Omental fat pad (tissue), 4 donors: ENCODE data around the gene REEP3. TPM values are rescaled to one million over a fixed set of nuclear protein-coding genes. Genes with fewer than 3 reads are reported as not detected.
"Not testable (repeated sequence)": the region's sequence is repeated elsewhere in the genome, so short reads cannot be mapped to it uniquely, and the experiment has no call there.

Experiments
- ATAC-seq: fragments of 150-250 bp; one replicate; pipeline ENCODE4 v1.9.1; 2016; ENCODE audit warnings: mild to moderate bottlenecking, moderate library complexity; ENCODE audit not compliant: low FRiP score
- DNase-seq: peaks from one replicate; pipeline ENCODE4 v3.0.0-alpha.2; 2019; ENCODE audit warnings: low spot score
- CTCF ChIP-seq, 3 donors: fragments of 450-650 bp; IDR thresholded peaks; one replicate each; pipeline ENCODE4 v1.5.1; 2016 to 2017; ENCODE audit warnings: antibody characterized with exemption in 3 of 3, mild to moderate bottlenecking in 3 of 3, moderate library complexity in 2 of 3
- total RNA-seq, 4 donors: library from RNA; depleted of rRNA; stranded (reverse); fragments of >200 nt; gene quantifications; one replicate each; pipeline ENCODE4 v1.1.0, GENCODE V29; 2016

The REEP3 gene
- total RNA-seq, 4 donors from 2014 or later, result 44.7 to 70.5 (median 57.1) TPM

- no peak for TF ChIP-seq CTCF (IDR thresholded peaks at IDR 0.05)
- ATAC-seq (no peak), DNase-seq (no peak)
These were observed 37.2 kb upstream of the REEP3 start for GRCh38 chr10:63483983-63484382.

DNA sequence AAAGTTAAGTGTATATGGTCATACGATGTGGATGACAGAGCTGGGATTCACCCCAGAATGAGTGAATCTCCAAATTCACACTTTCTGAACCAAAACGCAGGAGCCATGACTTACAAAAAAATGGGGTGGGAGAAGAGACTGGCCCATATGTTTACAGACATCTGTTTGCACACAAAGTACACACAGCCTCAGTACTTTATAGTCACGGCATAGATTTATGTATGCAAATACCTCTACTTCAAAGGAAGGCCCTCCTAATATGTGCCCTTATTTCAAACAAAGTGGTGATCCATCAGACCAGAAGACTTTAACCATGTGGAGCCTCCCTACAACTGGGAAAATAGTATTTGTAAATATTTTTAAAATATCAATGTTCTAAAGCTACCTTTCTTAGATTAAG lies 33.2 kb upstream of the REEP3 start:
- ATAC-seq (no peak), DNase-seq (no peak)
- TF ChIP-seq CTCF (IDR thresholded peaks at IDR 0.05), result no peak

GRCh38 chr10:63489838-63490237 lies 31.4 kb upstream of the REEP3 start:
- no peak for ATAC-seq
- TF ChIP-seq CTCF (IDR thresholded peaks at IDR 0.05), result no peak
- DNase-seq, result no peak

- TF ChIP-seq CTCF (IDR thresholded peaks at IDR 0.05), result no peak
- ATAC-seq (peak; percentile 75), DNase-seq (no peak)
These were observed 29.4 kb upstream of the REEP3 start for GRCh38 chr10:63491588-63492316.

- ATAC-seq, result not testable (repeated sequence)
These were observed 28.9 kb upstream of the REEP3 start for GRCh38 chr10:63492317-63492690.

DNA sequence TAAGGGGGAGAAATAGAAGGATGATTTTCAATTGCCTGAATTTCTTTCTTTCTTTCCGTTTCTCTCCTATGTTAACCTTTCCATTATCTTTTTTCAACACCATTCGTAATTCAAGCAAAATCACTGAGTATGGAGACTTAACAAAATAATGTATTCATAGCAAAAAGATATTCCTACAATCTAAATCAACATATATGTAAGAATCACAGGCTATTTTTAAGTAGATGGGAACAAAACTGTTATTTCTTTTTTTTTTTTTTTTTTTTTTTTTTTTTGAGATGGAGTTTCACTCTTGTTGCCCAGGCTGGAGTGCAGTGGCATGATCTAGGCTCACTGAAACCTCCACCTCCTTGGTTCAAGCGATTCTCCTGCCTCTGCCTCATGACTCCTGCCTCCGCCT lies 28.2 kb upstream of the REEP3 start:
- no peak for DNase-seq
- no peak for ATAC-seq
- TF ChIP-seq CTCF (IDR thresholded peaks at IDR 0.05), result no peak

More at GRCh38 chr10:63492317-63492690, 28.9 kb upstream of the REEP3 start:
- not testable (repeated sequence) for DNase-seq

GRCh38 chr10:63494951-63495350 lies 26.2 kb upstream of the REEP3 start:
- DNase-seq (no peak), ATAC-seq (no peak)
- TF ChIP-seq CTCF (IDR thresholded peaks at IDR 0.05), result no peak
